ENCODE results near the gene SLC25A21. TPM values are rescaled to one million over a fixed set of nuclear protein-coding genes. Genes with fewer than 3 reads are reported as not detected.

Gene SLC25A21
- total RNA-seq, 1 donor from 2014 or later = 1.8 TPM

DNA sequence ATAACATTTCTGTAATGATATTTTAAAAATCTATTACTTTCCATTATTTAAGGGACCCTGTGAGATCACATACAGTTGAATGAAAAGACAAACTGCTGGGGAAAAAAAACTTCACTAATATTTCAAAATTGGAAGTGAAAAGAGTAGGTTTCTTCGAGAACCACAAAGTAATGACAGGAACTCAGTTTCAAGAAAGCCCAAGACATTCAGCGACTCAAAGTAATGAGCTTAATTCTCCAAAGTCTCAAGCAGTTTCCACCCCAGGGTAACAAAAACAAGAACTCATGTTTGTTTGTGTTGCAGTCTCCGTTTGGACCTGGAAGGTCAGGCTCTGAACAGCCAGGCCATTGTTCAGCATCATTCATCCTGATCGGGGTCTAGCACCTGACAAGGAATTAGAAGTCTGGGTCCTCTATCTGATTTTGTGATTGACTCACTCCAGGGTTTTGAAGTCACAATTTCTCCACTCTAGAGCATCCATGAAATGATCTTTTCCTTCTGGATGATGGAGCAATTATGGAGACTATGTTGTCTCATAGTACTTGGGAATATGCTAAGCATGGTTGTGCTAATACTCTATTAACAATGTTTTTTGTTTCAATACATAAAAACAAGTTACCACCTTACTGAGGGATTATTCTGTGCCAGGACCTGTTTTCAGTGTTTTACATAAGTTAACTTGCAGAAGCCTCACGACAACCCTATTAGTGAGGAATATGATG is 126.9 kb downstream of the SLC25A21 start:
- no peak for DNase-seq

DNA sequence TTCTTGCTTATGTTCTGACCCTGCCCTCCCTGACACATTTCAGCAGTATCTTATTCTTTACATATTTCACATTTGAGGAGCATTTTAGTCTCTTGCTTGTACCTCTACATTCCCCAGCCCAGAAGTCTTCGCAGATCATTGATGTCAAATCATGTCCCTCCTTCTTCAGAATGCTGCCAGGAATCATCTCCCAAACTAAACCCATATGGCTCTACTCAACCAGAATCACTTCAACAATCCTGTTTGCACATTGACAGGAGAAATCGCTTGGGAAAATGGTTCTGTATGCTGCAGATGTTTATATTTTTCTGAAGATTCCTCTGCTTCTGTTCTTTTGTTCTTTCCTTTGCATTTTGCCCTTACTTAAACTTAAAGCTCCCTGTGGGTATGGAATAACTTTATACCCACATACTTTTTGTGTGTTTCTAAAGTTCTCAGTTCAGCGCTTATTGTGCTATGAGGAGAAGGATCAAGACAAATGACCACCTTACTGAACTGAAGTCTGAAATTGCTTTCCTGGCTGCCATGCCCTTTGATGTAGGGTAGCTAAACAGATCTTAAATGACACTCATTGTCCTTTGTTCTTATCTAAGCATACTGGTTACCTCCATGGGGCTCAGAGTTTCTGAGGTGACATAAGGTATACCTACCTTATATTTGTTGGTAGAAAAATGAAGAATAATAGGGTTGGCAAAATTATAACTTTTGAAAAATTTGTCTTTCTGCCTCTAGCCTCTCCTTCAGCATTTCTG is 134.6 kb downstream of the SLC25A21 start:
- DNase-seq = peak; percentile 8

DNA sequence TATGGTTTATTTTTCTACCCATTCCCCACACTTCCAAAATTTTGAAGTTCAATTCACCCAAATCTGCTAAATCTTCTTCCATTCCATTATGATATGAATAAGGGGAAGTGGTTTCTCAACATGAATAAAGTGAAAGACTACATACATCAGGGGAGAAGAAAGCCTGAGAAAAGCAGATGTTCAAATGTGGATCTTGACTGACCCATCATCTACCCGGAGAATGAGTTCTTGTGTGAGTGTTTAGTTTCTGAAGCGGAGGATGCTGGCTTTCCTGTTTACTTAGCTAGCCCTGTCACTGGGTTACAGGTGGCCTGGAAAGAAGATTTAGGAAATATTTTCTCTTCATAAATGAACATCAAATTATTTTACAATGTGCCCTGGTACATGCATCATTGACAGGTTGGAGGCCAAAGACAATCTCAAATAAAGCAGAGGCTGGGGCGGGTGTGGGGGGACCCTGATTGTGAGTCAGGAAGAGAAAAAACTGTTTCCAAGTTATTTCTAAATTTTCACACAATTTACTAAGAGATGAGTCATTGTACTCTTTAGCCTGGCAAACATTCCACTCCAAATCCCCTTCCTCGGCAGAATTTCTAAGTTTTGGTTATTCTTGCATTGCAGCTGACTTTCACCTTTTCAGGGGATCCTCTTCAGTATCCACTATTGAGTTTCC is 135.6 kb downstream of the SLC25A21 start:
- no peak for DNase-seq

DNA sequence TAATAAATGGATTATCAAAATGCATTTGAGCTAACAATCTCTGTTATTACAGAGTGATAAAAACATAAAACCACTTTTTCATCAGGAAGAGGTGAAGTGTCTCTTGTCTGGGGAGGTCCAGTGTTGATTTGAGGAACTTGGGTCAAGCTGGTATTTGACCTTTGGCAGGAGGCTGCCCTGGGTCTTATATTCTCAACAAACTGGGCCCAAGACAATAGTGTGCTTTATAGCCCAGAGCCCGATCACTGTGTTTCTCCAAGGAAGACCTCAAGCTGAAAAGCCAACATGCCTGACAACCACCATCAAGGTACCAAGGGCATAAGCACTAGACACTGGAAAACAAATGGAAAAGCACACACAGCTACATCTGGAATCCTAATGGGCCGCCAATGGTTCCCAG is 137.0 kb downstream of the SLC25A21 start:
- no peak for DNase-seq

DNA sequence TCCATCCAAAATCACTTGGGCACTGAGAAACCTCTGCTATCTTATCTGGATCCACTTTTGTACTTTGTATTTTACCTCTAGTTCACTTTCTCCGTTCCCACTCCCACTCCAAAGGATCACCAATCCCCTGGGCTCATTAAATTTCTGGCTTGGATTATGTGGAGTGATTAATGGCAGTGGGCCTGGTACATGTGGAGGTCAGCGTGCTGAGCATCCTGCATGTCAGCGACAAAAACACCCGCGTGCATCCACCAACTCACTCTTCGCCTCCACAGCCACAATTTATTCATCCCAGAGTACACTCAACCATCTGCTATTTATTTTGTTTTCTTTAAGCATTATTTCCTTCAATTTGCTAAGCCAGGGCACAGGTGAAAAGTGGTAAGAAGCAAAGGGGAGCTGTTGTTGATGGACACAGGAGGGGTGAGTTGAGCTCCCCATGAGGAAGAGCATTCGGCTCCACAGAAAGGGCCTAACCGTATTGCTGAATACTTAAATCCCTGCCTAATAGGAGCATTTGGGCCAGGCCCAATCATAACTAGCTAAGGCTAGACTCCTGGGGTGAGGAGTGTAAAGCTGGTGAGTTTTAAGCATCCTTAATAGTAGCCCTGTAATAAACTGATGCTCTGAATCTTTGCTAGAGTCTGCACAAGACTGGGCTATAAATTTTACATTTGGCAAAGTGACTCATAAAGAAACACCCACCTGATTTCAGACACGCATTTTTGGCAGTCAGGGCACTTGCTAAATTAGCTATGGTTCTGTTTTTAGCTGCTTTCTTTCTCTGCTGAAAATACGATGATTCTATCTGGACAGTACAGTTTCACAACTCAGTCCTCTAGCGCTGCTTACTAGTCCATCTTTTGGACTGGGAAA is 137.8 kb downstream of the SLC25A21 start:
- DNase-seq = no peak

DNA sequence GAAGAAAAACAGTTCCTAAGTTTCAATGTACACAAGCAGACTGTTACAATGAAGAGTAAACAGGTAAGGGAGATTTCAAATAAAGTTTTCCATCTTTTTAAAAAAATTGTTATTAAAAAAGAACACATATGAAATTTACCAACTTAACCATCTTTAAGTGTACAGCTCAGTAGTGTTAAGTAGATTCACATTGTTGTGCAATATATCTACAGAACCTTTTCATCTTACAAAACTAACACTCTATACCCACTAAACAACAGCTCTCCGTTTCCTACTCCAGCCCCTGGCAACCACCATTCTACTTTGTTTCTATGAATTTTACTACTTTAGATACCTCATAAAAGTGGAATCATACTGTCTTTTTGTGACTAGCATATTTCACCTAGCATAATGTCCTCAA is 139.5 kb downstream of the SLC25A21 start:
- DNase-seq = no peak

DNA sequence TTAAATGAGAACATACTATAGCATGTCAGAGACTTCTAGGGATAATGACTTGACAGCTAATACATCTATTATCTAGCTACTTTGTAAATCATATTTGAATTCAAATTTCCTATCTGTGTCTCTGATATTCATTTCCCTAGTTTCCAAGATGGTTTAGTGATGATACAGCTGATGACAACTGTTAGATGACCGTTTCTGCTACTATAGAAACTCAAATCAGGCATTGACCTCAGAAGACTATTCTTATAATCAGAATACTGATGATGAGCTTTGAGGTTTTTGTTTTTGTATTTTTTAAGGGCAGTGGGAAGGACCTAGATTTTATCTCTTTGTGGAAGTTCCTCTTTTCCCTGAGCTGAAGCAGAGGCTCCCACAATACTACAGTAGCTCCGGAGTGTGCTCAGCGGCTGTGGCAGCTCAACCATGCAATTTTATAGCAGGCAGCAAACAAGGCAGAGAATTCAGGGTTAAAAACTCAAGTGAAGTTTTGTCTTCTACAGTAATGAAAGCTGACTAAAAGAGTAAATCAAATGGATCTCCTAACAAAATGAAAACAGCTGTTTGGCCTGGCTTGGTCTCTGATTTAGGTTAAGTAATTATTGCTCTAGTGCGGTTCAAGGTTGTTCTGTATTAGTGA is 145.1 kb downstream of the SLC25A21 start:
- no peak for DNase-seq

DNA sequence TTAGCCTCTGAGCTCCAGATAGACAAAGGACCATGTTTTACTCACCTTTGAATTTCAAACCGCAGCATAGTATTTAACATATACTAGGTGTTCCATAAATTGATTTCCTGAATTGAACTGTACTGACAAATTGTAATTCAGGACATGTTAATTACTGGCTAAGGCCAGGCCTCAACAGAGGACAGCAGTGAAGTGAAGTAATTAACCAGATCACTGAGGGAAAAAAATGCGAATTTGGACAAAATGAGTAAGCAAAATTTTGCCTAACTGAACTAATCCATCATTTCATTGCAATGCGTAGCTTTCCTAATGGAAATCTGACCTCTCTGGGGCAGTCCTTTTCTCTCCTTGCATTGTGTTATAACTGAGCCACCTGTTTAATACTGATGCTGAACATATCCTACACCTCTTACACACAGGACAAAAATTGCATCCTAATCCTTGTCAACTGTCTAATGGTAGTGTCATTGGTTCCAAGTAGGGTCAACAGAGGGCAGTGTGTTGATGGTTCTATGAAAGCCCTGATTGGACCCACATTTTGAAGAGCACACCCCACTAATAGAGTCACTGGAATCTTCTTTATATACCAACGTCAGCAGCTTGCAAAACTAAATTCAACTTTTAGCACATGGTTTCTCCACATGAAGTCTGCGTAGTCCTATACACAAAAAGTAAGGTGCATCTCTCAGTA is 148.4 kb downstream of the SLC25A21 start:
- DNase-seq = no peak

DNA sequence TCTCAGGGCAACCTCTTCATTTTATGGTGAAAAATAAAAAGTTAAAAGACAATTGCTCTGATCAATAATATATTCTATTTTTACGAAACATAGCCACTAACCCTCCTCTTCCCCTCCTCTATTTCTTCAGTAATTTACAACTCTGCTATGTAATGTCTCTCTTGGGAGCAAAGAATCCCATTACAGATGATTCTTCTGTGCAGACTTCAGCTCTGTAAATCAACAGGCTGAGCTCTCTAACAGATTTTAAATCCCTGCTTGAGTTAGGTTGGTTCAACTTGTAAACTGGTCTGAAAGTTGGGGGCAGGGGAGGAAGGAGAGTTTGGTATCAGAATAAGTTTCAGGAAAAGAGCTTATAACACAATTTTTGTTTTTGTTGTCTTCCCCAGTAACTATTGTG is 151.0 kb downstream of the SLC25A21 start:
- DNase-seq = no peak

DNA sequence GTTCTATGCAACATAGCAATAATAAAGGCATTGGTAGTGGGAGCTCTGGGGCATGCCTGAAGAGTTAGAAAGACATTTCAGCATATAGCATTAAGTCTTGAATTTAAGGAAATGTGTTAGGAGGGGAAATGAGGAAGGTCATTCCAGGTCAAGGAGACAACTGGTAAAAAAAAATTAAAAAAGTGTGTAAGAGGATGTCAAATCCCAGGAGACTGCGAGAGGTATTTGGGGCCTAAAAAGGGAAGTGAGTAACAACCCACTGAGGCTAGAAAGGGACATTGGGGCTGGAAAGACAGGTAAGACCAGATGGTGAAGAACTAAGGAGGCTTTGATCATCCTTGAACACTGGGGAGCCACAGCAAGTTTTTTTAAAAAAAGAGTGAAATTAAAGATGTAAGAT is 152.9 kb downstream of the SLC25A21 start:
- no peak for DNase-seq

DNA sequence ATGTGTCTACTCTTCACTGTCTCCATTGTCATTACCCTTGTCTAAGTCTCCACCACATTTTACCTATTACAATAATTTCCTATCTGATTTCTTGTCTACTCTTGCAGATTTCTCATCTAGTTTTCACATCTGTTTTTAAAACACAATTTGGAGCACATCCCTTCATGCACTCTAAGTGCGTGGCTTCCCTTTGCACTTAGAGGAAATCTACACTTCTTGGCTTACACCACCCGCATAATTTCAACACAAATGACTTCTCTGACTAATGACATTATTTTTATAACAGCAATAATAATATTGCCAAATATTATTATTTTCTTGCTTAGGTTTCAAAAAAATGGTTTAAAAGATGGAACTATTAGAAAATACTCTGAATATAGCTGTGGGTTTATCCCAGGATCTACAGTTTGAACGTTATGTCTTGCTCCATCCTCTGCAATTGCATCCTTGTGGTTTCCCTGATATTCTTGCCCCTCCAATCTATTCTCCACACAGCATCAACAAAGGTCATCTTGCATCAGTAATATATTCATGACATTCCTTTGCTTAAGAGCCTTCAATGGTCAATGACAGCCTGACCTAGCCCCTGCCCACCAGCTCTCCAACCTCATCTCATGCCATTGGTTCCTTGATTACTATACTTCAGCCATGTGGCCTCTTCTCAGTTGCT is 153.7 kb downstream of the SLC25A21 start:
- no peak for DNase-seq

DNA sequence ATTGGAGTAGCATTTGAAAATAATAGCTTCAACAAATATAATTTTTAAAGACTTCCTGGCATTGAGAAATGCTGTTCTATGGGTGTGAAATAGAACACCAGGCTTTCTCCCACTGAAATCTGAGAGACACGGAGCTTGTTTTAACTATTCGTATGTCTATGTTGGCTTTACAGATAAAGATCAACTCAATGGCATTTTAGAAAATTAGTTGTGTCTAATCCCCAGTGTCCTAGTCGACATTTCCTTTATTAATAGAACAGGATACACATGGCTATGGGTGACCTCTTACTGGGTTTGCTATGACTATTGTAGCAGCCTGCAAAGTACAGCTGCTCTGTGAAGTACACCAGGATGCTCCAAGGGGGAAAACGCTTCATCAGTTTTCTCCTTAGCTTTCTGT is 159.3 kb downstream of the SLC25A21 start:
- DNase-seq = no peak

DNA sequence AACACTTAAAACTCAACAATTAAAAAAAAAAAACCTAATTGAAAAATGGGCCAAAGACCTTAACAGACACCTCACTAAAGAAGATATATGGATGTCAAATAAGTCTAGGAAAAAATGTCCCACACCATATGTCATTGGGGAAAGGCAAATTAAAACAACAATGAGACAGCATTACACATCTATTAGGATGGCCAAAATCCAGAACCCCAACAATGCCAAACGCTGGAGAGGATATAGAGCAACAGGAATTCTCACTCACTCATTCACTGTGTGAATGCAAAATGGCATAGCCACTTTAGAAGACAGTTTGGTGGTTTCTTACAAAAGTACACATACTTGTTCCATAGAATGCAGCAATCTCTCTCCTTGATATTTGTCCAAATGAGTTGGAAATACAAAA is 173.7 kb downstream of the SLC25A21 start:
- no peak for DNase-seq

DNA sequence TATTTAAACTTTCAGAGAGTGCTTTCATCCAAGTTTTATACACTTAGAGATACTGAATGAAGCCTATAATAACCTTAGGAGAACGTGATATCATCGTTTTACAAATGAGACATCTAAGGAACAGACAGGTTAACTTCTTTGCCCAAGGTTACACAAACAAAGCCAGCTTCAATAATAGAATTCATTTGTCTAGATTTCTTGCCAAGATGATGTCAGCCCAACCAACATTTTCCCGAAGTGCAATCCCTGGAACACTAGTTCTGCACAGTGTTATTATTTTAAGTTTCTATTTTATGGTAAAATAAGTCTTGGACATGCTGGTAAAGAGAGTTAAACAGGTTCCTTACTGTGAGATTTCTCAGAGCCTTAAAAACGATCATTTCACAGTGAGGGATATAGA is 174.6 kb downstream of the SLC25A21 start:
- no peak for DNase-seq

DNA sequence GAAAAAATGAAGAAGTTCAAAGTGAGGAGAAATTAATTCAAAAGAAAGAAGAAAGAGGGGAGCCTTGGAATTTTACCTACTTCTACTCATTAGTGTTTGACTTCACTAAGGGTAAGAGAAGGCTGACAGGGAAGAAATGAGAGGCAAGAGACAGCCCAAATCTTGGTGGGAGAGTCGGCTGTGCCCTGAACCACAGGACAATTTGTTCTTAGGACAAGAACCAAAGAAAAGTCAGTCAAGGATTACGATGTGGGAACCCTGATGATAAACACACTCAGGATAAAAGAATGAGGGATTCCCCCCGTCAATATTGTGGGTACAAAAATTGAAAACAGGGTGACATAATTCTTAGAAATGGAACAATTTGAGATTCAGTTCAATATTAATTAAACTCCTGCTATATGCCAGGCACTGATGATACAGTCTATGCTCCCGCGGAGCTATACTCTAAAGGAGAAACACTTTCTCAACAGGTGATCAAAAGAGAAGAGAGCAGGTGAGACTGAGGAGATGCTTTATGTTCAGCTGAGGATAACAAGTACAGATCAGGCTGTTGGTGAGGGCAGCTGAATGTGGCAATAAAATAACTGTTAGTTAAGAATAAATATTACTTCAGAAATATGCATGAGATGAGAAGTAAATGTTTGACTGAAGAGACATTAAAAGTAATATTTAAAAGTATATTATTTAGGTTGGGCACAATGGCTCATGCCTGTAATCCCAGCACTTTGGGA is 175.4 kb downstream of the SLC25A21 start:
- no peak for DNase-seq

DNA sequence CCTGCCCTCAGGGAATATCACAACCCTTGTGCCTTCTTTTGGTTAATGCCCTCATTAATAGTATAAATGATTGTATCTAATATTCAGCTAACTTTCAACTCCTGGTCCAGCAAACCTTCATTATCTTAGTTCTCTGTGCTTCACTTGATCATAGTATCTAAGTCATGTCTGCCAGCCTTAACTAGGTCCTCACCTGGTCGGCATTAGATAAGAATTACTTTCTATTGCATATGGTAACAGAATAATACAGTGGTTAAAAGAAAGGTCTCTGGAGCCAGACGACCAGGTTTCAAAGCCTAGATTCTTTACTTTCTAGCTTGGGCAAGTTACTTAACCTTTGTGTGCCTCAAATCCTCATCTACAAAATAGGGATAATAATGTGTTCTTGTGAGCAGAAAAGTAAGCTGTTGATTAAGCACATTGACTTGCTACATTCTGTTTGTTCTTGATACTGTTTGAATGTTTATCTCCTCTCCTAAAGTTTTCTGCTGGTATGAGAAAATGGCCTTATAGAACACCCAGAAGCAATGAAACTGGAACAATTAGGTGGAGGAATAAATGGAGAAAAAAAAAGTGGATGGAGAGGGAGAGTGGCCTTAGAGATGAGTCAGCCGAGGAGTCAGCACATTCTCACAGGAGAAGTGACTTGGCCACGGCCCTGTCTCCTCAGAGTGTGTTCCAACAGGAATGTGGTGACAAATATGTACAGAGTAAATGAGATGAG is 176.1 kb downstream of the SLC25A21 start:
- no peak for DNase-seq

DNA sequence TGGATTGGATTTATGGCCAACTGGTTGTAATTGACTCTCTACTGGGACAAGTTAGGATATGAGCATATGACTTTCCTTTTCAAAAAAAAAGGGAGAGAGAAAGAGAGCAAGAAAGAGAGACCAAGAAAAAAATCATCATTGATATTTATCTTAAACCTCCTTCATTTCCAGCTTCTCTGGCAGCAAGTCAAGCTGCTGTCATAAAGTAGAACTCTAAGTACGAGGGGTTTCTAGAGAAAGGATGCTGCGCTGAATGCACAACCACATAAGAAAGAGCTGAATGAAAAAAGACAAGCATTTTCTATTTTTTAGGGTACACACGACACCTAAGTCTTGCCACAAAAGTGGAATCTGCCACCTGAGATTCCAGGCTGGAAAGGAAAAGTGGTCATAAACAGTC is 182.6 kb downstream of the SLC25A21 start:
- DNase-seq = no peak

DNA sequence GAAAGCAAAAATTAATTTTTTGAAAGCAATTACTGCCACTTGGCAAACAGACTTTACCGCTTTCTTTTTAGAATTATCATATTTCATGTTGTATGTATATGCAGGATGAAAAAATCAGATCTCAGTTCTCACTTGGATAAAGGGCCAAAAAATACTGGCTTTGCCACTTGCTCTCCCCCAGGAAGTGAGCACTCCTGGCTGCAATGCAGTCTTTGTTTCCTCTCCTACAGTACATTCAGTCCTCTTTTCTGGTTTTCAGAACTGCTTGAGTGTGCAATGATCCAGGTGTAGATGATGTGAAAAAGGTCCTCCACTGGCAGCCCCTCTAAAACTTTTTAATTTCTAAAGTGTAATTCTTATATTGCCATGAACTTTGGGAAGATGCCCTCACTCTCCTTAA is 183.4 kb downstream of the SLC25A21 start:
- DNase-seq = no peak

DNA sequence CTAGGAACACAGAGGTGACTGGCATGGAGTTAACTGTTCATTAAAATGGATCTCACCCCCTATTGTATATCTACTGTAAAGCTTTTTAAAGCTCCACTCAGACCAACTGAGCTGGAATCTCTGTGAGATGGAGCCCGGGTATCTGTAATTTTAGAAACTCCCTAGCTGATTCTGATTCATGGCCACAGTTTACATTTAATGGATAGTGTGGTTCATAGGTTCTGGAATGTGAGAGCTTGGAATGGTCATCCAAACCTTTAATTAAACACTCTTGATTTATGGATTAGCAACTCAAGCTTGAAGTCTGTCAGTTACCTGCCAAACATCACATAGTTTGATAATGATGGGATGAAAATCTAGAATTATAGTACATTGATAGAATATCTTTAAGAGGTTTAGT is 183.8 kb downstream of the SLC25A21 start:
- no peak for DNase-seq

All from skin of body (tissue), 2 donors.